GM10266 (cell line): Measurements from ENCODE around the gene SLC44A2.

Experiments
- DNase-seq: peaks from one replicate; pipeline ENCODE4 v3.0.0; 2012; ENCODE audit errors: extremely low spot score
- CTCF ChIP-seq: IDR thresholded peaks from 2 replicates; pipeline ENCODE4 v1.5.1; 2012; ENCODE audit warnings: mild to moderate bottlenecking, low read depth; ENCODE audit not compliant: control insufficient read depth, insufficient read depth; ENCODE audit errors: missing control alignments

The SLC44A2 gene

DNA sequence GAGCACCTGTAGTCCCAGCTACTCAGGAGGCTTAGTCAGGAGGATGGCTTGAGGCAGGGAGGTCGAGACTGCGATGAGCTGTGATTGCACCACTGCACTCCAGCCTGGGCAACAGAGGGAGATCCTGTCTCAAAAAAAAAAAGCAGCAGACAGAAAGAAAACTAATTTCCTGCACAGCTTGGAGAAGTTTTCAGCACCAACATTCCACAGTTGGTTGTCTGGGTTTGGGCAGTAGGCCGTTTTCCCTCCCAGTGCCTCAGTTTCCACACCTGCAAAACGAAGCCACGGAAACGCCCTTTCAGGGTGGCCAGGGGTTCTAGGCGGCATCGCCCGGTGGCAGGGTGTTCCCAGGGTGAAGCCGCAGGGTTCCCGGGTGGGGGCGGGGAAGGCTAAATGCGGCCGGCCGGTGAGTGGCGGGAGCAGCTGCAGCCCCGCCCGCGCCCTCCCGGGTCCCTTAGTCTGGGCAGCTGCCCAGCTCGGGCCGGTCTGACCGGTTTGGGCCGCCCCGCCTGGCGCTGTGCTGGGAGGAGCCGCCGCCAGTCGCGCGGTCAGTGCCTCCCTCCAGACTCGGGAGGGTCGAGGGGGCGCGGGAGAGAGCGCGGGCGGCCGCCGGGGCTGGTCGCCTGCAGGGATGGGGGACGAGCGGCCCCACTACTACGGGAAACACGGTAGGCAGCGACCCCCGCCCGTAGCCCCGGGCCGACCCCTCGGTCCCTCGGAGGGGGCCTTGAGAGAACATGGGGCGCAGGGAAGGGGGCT lies at the start of gene SLC44A2:
Gene SLC44A2, plus strand, starts transcription at position 551 of the 759 bp plus-strand sequence. Its CDS starts 81 bp downstream, at position 632.
- no peak for TF ChIP-seq CTCF
- DNase-seq = no peak

DNA sequence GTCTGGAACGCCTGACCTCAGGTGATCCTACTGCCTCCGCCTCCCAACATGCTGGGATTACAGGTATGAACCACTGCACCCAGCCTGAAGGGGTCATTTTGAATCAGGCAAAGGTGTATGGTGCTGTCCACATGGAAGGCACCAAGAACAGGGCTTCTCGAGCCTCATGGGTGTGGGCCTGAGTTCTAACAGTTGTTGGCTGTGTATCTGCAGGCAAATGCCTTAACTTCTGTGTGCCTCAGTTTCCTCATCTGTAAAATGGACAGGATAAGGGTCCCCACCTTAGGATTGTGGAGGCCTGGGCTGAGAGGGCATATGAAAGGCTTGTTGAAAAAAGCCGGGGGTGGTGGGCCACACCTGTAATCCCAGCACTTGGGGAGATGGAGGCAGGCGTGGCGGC lies 47.4 kb upstream of the SLC44A2 start:
- DNase-seq = no peak
- no peak for TF ChIP-seq CTCF

GRCh38 chr19:10580979-10581631 lies 44.2 kb upstream of the SLC44A2 start:
- TF ChIP-seq CTCF = peak; percentile 99
- peak; percentile 79 for DNase-seq

GRCh38 chr19:10582091-10582490 lies 43.3 kb upstream of the SLC44A2 start:
- DNase-seq = no peak
- TF ChIP-seq CTCF = no peak

GRCh38 chr19:10583036-10583776 lies 42.1 kb upstream of the SLC44A2 start:
- no peak for TF ChIP-seq CTCF
- no peak for DNase-seq

DNA sequence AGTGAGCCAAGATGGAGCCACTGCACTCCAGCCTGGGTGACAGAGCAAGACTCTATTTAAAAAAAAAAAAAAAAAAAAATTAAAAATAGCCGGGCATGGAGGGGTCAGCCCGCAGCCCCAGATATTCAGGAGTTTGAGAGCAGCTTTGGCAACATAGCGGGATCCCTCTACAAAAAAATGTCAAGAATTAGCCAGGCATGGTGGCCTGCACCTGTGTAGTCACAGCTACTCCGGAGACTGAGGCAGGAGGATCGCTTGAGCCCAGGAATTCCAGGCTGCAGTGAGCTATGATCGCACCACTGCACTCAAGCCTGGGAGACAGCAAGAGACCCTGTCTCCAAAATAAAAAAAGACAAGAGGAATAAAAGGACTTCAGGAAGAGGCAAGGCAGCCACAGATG lies 39.0 kb upstream of the SLC44A2 start:
- no peak for DNase-seq

More for the DNA sequence above, 39.0 kb upstream of the SLC44A2 start:
- TF ChIP-seq CTCF = no peak
